Measurements from ENCODE around the gene LAPTM5.

Gene LAPTM5

DNA sequence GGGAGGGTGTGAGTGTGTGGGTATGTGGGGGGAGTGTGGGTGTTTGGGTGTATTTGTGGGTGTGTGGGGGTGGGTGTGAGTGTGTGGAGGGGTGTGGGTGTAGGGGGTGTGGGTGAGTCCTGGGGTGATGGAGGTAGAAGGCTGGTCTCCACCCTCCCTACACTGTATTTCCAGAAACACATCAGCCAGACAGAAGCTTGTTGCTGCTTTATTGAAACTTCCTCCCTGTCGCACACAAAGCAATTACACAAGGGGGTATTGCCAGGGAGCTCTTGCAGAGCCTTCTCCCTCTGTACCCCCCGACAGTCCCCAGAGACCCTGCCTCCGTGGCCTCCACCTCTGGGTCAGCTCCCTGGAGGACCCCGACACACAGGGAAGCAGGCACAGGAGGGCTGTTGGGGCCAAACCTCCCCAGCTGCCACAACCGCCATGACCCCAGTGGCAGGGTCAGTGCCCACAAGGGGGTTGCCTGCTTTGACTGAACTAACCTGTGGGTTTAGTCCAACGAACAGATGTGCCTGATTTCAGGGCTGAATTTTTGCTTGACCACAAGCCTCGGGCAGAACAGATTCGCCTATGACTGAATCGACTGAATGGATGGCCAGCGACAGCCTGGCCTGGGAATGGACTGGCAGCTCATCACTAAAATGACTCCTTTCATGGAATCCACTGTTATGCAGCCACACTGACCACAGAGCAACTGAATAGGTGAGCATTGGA, 25.1 kb downstream of the LAPTM5 start:
- H3K4me3 ChIP-seq (ENCODE audit: low read depth, low read length): no peak overlapping the region

DNA sequence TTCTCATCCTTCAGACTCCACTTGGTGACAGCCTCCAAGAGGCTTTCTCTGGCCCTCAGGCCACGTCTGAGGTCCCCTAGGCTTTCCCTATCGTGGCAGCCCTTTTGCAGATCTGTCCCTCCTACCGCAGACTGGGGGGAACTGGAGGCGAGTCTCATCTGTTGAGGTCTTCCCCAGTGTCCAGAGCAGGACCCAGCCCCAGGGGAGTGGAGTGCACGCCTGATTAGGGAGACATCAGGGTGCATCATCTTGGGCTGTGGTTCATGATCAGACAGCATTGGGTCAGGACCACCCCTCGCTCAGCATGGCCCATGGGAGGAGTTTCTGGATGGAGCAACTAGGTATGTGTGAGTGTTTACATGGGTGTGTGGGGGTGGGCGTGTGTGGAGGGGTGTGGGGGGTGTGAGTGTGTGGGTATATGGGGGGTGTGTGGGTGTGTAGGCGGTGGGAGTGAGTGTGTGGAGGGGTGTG, 25.7 kb downstream of the LAPTM5 start:
- no peak overlapping the region for H3K4me3 ChIP-seq (ENCODE audit: low read depth, low read length)

DNA sequence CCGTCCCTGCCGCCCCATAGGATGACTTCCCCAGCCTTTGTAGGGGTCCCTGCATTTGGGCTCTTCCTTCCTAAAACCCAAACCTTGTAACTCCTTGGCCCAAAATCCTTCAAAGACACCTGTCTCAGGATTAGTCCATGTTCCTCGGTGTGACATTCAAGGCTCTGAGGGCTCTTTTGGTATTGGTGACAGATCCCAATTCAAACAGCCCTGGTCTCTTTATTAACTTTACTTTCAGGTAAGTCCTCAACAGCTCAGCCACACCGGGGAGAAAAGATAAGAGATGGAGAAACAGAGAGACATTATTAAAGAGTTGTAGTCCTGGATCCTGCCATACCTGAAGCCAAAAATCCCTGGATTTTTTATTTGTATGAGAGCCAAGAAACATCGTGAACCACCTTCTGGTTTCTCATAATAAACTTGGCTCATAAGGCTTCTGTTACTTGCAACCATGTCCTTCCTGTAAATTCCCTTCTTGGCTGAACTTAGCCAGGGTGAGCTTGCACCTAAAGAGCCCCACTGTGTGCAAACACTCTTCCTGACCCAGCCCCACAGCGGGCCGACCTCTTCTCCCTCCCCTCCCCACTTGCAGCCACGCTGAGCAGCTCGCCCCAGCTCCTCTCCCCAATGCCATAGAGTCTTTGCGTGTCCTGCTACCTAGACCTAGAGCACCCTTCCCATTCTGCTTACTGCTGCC, 26.3 kb downstream of the LAPTM5 start:
- no peak overlapping the region for H3K4me3 ChIP-seq (ENCODE audit: low read depth, low read length)

DNA sequence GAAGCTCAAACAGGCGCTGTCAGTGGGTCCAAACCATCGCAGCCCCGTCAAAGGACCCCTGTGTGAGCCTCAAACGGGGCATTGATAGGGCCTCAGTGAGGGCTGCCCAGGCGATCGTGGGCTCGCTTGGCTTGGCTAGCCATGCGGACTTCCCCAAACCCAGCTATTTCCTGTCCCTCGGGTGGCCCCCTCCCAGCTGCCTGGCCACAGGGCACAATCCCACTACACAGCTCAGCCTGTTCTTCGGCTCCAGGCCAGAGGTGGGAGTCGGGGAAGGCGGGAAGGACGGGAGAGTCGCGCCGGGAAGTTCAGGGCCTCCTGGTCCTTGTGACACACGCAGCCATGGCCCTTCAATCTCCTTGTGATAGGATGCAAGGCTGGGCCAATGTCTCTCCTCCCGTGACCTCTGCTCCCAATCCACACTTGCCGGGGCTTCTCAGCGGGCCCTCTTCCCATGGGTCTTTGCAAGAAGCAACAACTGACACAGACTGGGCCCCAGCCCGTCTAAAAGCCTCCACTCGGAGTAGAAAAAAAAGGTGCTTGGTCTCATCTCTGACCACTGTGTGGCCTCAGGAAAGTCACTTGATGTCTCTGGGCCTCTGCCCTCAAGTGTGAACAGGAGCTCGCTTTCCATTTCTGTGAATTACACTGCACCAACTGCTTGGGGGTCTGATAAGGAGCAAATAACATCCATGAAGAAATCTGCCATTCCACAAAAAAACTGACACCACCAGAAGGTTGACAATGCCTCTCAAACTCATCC, 27.0 kb downstream of the LAPTM5 start:
- H3K4me3 ChIP-seq (ENCODE audit: low read depth, low read length): no peak overlapping the region

DNA sequence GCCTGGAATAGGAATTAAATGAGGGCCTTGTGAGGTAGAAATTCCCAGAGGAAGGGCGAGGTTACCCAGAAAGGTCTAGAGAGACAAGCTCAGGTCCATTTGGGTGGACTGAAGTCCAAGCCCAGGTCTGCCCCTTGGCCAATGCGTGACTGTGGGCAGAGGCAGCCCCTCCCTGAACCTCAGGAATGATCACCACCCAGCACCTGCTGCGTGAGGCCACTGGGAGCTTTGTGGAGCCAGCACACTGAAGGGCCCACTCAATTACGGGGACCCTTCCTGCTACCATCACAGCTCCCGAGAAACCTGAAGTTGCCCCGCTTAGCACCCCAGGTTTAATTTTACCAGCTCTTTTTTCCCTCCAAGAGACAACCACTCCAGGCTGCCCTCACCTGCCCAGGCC, 27.7 kb downstream of the LAPTM5 start:
- no peak overlapping the region for H3K4me3 ChIP-seq (ENCODE audit: low read depth, low read length)

DNA sequence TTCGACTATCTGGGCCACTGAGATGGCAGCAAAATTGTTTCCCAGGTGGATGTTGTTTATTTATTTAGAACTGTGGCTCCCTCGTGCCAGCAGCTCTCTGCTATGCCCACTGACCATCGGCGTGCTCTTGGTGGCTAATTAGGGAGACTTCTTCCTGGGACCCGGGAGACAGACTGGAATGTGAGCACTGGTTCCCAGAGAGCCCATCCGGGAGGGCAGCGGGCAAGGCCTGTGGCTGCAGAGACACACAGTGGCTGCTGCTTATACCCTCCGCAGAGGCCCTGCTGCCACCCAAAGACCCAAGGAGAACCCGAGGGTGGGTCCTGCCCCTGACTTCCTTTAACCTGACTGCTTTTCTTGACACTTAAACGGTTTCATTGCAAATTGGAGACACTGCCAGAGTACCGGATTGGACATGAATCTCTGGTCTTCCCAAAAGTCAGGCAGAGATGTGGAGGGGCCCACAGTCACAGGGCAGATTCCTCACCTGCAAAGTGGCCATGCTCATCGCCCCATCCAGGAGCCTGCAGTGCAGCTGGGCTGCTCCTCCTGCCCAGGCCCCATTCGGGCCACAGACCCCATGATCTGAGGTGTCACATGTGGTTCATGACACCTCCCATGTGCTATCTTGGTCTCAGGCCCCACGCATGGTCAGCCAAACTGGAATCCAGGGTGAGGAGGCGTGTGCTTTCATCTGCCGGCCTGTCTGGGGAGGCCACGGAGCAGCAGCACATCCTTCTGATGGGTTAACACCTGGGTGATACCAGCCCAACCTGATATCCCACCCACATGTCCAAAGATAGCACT, 28.5 kb downstream of the LAPTM5 start:
- H3K4me3 ChIP-seq (ENCODE audit: low read depth, low read length): no peak overlapping the region

DNA sequence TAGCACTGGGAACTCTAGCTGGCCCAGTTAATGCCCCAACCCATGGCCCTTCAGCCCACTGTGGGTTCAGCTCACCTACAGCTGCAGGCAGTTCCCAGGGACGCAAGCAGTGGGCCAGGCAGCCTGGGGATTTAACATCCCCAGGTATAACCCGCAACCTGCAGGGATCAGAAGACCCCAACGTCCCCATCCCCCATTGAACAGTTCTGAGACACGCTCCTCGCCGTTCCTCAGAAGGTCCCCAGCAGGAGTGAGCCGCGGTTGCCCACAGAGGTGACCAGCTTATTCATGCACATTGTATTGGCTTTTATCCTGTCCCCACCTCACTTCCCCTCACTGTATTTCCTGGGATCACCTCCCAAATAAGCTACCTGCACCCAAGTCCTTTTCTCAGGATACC, 29.2 kb downstream of the LAPTM5 start:
- no peak overlapping the region for H3K4me3 ChIP-seq (ENCODE audit: low read depth, low read length)

DNA sequence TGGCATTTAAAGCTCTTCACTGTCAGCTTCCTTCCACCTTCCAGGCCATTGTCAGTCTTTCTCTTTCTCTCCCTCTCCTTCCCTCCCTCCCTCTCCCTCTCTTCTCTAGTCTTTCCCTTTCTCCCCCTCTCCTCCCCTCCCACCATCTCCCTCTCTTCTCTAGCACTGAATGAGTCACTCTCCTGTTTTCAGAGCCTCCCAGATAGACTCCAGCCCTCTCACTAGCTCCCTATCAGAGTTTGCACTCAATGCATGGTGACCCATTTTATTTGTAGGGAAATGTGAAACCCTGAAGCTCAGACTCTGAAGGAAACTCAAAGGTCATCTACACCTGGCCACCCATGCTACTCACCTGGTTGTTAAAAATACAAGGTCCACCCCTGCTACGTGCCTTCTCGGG, 29.8 kb downstream of the LAPTM5 start:
- H3K4me3 ChIP-seq (ENCODE audit: low read depth, low read length): no peak overlapping the region

DNA sequence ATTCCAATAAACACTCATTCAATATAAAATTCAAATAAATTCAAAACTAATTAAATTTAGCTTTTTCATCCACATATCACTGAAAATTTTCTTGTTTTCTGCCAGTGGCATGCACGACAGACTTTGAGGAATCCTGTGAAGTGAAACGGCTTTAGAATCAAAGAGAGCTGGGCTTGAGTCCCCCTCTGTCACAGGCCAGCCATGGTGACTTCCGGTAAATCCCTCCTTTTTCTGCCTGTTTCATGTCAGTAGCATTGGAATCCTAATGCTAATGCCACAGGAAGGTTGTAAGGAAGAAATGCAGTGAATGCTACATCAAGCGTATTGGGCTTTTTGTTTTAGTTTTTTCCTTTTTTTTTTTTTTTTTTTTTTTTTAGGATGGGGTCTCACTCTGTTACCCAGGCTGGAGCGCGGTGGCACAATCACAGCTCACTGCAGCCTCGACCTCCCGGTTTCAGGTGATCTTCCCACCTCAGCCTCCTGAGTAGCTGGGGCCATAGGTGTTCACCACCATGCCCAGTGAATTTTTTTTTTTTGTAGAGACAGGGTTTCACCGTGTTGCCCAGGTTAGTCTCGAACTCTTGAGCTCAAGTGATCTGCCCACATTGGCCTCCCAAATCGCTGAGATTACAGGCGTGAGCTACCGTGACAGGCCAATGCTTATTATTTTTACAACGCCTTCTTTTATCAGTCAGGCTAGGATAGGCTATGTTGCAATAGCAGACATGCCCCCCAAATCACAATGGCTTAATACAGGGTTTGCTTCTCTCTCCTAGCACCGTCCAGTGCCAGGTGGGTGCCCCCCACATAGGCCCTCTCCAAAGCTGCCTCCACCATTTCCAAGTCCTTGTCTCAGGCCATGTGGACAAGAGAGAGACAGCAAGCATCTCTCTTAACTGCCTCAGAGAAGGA, 30.5 kb downstream of the LAPTM5 start:
- H3K4me3 ChIP-seq (ENCODE audit: low read depth, low read length): no peak overlapping the region

DNA sequence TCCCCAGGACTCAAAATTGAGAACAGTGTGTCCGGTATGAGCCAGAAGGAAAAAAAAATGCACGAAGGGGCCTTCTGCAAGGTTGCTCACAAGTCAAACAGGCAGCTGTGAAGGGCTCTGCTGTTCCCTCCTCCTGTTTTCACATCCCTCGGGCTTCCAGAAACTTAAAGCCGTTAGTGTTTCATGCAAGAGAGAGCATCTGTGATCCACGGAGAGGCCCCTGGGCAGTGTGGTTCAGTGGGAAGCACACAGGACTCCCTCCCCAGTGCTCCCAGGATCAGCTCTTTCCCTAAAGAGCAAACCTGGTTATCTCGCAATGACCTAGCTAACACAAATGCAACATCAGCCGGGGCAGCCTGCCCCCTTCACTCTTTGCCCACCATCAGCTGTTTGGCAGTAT, 31.3 kb downstream of the LAPTM5 start:
- H3K4me3 ChIP-seq (ENCODE audit: low read depth, low read length): no peak overlapping the region

DNA sequence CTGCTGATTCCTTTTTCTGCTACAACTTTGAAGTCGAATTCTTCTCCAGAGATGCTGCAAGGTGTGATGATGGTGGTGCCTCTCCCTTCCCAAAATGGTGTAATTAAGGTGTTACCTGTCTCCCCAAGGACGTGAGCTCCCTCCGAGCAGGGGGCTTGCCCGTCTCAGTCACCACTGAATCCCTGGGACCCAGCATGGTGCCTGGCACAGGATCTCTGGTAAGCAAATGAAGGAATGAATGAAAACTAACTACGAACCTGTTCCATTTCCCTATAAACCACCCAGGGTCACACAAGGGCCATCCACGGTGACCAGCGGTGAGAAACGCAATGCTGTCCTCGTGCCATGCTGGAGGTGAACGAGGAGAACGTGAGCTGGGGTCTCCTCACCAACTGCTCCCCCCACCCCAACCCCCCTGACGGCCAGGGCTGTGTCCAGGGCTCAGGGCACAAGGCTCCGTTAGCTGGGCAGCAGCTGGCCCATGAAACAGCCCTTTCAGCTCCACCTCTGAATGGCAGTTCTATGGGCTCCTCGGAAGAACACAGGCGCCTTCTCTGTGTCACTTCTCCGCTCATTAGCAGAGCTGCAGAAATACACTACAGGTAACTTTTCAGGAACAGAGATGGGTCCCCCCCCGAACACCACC, 32.0 kb downstream of the LAPTM5 start:
- no peak overlapping the region for H3K4me3 ChIP-seq (ENCODE audit: low read depth, low read length)

DNA sequence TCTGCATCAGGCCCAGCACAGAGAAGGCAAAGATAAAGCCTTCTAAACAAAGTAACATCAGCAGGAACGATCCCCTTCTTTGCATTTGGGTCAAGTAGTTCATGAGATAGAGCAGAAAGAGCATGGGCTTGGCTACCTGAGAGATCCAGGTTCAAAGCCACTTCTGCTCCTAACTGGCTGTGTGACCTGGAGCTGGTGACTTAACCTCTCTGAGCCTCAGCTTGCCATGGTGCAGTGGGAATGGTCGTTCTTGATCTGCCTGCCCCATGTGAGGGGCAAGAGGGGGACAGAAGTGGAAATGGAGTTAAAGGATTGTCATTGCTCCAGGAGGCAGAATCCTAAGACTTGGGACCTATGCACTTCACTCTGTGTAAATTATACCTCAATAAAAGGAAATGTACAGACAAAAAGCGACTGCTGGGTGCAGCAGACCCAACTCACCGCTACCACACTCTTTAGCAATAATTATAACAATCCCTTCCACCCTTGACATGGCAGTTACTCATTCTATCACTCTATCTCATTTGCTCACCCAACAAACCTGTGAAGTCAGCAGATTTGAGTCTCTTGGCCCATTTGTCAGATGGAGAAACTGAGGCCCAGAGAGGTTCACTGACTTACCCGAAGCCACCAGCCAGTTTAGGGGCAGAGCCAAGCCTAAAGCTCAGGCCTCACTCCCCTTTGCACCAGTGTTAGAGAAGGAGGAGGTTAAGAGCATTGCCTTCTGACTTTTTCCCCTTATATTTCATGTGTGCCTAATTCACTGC, 32.7 kb downstream of the LAPTM5 start:
- H3K4me3 ChIP-seq (ENCODE audit: low read depth, low read length): no peak overlapping the region

DNA sequence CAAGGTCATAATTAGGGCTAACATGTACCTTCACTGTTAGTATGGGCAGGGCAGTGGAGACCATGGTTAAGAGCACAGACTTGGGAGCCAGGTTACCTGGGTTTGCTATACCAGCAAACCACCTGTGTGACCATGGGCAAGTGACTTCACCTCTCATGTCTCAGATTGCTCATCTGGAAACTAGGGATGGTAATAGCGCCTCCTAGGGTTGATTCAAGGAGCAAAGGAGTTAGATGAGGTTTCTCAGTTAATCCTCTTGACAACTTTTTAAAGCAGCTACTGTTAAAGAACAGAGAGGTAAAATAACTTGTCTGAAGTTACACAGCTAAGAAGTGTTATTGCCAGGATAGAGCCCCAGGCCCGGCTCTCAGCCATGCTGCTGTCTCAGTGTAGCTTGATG, 33.4 kb downstream of the LAPTM5 start:
- H3K4me3 ChIP-seq (ENCODE audit: low read depth, low read length): no peak overlapping the region

DNA sequence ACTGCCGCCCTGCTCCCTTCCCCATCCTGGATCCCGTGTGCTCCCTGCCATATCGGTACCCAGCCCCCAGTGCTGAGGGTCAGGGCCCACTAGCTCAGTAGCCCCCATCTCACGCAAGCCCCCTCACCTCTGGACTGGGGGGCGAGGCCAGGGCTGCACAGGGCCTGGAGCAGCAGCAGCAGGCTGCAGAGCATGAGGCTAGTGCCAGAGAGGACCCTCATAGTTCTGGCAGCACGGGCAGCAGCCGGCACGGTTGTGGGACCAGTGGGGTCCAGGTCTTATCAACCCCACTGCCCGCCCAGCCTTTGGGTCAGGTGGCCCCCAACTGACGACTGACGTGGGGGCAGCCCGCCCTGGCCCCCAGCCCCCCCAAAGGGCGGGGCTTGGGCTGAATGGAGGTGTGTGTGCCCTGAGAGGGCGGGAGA, 34.2 kb downstream of the LAPTM5 start, which contains the start of gene MATN1:
MATN1 (minus strand) TSS at position 255 of the 425 bp plus-strand sequence; CDS start at position 221, 34 bp downstream.
- H3K4me3 ChIP-seq (ENCODE audit: low read depth, low read length): no peak within 1 kb of the TSS

DNA sequence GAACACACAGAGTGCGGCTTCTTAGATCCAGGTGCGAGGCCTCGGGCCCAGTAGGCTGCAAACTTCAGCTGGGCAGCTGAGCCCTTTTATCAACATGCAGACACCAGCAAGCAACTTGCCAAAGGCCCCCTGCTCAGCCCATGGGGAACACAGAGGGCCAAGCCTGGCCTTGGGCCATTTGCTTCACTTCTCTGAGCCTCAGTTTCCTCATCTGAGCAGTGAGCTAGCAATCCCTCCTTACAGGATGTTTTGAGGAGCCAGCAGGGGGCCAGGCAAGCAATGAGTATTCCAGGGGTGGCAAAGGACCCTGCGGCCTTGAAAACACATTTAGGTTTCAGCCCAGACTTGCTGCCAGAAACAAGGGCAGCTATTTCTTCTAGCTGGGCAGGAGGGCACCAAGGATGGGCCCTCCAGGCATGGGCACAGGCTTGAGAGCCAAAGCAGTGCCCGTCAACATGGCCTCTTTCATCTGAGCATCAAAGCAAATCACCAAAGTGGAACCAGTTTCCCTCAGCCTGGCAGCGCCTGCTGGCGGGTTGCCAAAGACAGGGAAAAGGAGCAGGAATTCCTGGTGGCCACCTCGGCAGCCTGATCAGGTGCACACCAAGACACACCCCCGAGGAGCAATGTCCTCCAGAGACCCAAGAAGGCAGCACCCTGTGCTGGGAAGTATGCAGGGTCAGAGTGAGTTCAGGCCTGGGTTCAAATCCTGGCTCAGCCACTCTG, 35.6 kb downstream of the LAPTM5 start:
- no peak overlapping the region for H3K4me3 ChIP-seq (ENCODE audit: low read depth, low read length)

DNA sequence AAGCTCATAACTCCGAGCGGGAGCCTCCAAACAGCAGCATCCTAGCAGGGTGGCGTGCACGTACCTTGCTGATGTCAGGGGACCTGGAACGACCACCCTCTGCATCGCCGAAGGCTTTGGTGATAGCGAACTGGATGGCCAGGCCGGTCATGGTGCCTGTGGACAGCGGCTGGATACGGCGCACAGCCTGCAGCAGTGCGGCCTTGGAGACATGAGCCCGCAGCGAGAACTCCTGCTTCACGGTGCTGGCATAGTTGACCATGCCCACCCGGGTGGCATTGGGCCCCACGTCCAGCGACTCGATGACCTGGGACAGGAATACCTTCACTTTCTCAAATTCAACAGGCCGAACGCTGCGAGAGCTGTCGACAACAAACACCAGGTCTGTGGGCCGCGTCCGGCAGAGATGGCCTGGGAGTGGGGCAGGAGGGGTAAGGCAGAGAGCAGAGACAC, 36.2 kb downstream of the LAPTM5 start:
- no peak overlapping the region for H3K4me3 ChIP-seq (ENCODE audit: low read depth, low read length)

DNA sequence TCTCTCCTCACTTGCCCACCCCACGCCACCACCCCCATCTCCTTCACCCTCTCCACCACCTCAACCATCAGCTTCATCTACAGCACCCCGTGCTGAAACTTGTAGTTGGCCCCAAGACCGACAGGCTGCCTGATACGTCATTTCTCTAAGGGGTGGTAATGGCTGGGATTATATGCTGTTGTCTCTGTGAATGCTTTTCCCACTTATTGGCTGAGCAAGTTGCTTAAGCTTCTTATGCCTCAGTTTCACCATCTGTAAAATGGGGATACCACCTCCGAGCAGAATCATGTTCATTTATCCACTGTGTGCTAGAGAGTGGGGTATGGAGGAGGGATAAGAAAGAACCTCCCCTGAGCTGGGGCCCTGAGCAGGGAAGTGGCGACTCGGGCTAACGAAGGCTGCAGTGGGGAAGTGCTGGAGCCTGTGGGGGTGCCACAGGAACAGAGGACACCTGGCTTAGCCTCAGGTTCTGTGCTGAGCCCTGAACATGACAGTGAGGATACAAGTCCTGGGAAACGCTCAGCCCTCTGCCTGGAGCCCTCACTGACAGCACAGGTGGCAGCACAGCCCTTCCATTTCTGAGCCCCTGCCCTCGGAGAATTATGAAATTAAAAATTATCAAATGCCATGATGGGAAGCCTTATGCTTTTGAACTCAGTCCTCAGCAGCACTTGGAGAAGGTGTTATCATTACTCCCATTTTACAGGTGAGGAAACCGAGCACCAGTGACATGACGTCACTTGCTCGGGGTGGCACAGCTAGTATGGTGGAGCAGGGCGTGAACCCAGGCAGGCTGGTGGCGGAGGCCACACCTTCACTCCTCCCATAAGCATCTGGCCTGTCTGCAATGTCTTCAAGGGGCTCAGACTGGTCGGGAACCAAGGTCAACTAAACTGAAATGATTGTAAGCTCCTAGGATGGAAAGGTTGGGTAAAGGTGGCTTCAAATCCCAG, 37.0 kb downstream of the LAPTM5 start:
- H3K4me3 ChIP-seq (ENCODE audit: low read depth, low read length): no peak overlapping the region

Data from iPS-11a (cell line).